Stimulated activated CD8-positive, alpha-beta memory T cell treated with anti-CD3 and anti-CD28 coated beads, Interleukin-15, amount 100 ng/mL, for 48 hours (primary cell): ENCODE results near the gene CDK4.
"Not testable (repeated sequence)": the region's sequence is repeated elsewhere in the genome, so short reads cannot be mapped to it uniquely, and the experiment has no call there.

Experiments used
- DNase-seq, 2 donors: peaks; one replicate each; pipeline ENCODE4 v3.0.0-alpha.2; 2020; ENCODE audit warnings: low read depth in 2 of 2

CDK4 gene

GRCh38 chr12:57726151-57726883 lies 25.8 kb downstream of the CDK4 start:
- DNase-seq = no peak

- no peak for DNase-seq
These were observed 26.3 kb downstream of the CDK4 start for GRCh38 chr12:57725851-57726150.

GRCh38 chr12:57724936-57725740 lies 27.0 kb downstream of the CDK4 start:
- no peak for DNase-seq

- DNase-seq = no peak
These were observed 27.8 kb downstream of the CDK4 start for GRCh38 chr12:57724003-57724935.

GRCh38 chr12:57723630-57723962 lies 28.5 kb downstream of the CDK4 start:
- no peak for DNase-seq

- DNase-seq = no peak
These were observed 29.1 kb downstream of the CDK4 start for GRCh38 chr12:57722716-57723629.

GRCh38 chr12:57721846-57722608 lies 30.1 kb downstream of the CDK4 start:
- DNase-seq = not testable (repeated sequence)

- no peak for DNase-seq
These were observed 31.2 kb downstream of the CDK4 start for GRCh38 chr12:57720606-57721595.

GRCh38 chr12:57719777-57720605 lies 32.1 kb downstream of the CDK4 start:
- DNase-seq = no peak

GRCh38 chr12:57718641-57719528 lies 33.2 kb downstream of the CDK4 start:
- DNase-seq = no peak

- no peak for DNase-seq
These were observed 34.1 kb downstream of the CDK4 start for GRCh38 chr12:57717846-57718640.

GRCh38 chr12:57717131-57717530 lies 35.0 kb downstream of the CDK4 start:
- no peak for DNase-seq

- no peak for DNase-seq
These were observed 35.8 kb downstream of the CDK4 start for GRCh38 chr12:57716305-57716704.

- no peak for DNase-seq
These were observed 36.3 kb downstream of the CDK4 start for GRCh38 chr12:57715786-57716185.

GRCh38 chr12:57715036-57715748 lies 36.9 kb downstream of the CDK4 start:
- DNase-seq = not testable (repeated sequence)

- DNase-seq = no peak
These were observed 38.9 kb downstream of the CDK4 start for GRCh38 chr12:57713209-57713608.
